HUES64 (cell line): Measurements from ENCODE around the gene NFU1.
"Not testable (repeated sequence)": the region's sequence is repeated elsewhere in the genome, so short reads cannot be mapped to it uniquely, and the experiment has no call there.

Experiments
- H3K27ac ChIP-seq: 2 replicates; pipeline ENCODE4 v1.7.0; 2013; ENCODE audit warnings: low read depth, low read length, inconsistent platforms
- H3K27me3 ChIP-seq: 2 replicates; pipeline ENCODE4 v1.6.1; 2013; ENCODE audit warnings: mild to moderate bottlenecking, low read length; ENCODE audit not compliant: insufficient read depth
- H3K36me3 ChIP-seq: 2 replicates; pipeline ENCODE4 v1.6.1; 2013; ENCODE audit warnings: mild to moderate bottlenecking, low read length; ENCODE audit not compliant: insufficient read depth
- H3K4me1 ChIP-seq: 2 replicates; pipeline ENCODE4 v1.6.1; 2013; ENCODE audit warnings: mild to moderate bottlenecking, low read length, moderate library complexity; ENCODE audit not compliant: insufficient read depth
- H3K4me3 ChIP-seq: 2 replicates; pipeline ENCODE4 v1.5.1; 2013; ENCODE audit warnings: mild to moderate bottlenecking, low read length, moderate library complexity
- H3K9ac ChIP-seq: 2 replicates; pipeline ENCODE4 v1.6.1; 2013; ENCODE audit warnings: mild to moderate bottlenecking, low read depth, low read length
- H3K9me3 ChIP-seq: 2 replicates; pipeline ENCODE4 v1.6.1; 2013; ENCODE audit warnings: low read depth, low read length; ENCODE audit not compliant: insufficient read depth
- WGBS: fragments of 150-250, 120-280 bp; methylation state at CpG from one replicate; pipeline ENCODE4 v1.1.7; 2013; ENCODE audit warnings: missing lambda C conversion rate; 5-methylcytosine and 5-hydroxymethylcytosine counted together

NFU1 gene

DNA sequence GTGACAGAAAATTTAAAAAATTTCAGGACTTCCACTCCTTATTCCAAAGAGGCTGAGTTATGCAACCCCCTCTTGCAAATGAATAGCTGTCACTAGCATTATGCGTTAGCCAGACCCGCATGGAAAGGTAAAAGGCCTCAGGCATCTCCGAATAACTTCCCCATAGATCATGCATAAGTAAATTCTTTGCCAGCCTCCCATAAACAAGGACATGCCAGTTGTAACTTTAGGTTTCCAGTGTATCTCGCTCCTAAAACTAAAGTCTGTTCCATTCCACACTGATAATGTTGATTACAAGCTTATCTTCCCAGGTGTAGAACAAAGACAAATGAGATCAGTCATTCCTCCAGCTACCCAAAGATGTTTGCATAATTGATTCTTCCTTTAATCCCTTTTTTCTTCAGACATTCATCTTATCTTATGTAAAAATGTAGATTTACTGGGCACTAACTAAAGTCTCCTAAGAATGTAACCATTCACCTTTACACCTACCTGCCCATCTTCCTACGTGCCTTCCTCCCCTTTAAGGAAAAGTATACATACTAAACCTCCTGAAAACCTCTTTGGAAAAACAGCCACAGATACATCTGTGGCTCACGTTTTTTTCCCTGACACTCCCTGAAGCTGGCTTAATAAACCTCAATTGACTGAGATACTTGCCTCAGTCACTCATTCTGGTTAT, 13.6 kb upstream of the NFU1 start:
- Histone ChIP-seq H3K36me3 (no peaks in the 10 kb centered on the region), H3K27ac (peak overlapping the region; percentile 67; the same call in 1 of the 2 replicates), H3K4me1 (peaks cover 34% of the 10 kb centered on the region), H3K9me3 (no peaks in the 10 kb centered on the region), H3K27me3 (no peaks in the 10 kb centered on the region), H3K4me3 (peak overlapping the region; percentile 20), H3K9ac (peak overlapping the region; percentile 21)
- 15% methylated on average over 6 of the region's 6 CpGs for WGBS

GRCh38 chr2:69449906-69450305, 12.7 kb upstream of the NFU1 start:
- Histone ChIP-seq H3K4me3 (0 out of 2 replicates have a peak overlapping the region, but pooled peaks have one; percentile 20), H3K27ac (peak overlapping the region; percentile 67; the same call in 1 of the 2 replicates), H3K9me3 (no peaks in the 10 kb centered on the region), H3K9ac (no peak overlapping the region), H3K27me3 (no peaks in the 10 kb centered on the region), H3K36me3 (no peaks in the 10 kb centered on the region), H3K4me1 (peaks cover 34% of the 10 kb centered on the region)
- 84% methylated on average over 5 of the region's 5 CpGs for WGBS

- WGBS: 88% methylated on average over 3 of the region's 3 CpGs
- H3K4me1 ChIP-seq, H3K9ac ChIP-seq, H3K36me3 ChIP-seq, H3K9me3 ChIP-seq, H3K4me3 ChIP-seq, H3K27me3 ChIP-seq, H3K27ac ChIP-seq: not testable (repeated sequence)
Observed at GRCh38 chr2:69443673-69444072, 6.4 kb upstream of the NFU1 start.

DNA sequence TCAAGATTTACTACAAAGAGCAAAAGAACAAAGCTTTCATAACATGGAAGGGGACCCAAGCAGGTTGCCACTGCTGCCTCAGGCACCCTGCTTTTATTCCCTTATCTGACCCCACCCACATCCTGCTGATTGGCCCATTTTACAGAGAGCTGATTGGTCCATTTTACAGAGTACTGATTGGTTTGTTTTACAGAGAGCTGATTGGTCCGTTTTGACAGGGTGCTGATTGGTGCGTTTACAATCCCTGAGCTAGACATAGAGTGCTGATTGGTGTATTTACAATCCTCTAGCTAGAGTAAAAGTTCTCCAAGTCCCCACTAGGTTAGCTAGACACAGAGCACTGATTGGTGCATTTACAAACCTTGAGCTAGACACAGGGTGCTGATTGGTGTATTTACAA, 2.3 kb upstream of the NFU1 start:
- peaks cover 24% of the 10 kb centered on the region for H3K4me1 ChIP-seq
- H3K9ac ChIP-seq, H3K4me3 ChIP-seq, H3K36me3 ChIP-seq, H3K27me3 ChIP-seq, H3K27ac ChIP-seq, H3K9me3 ChIP-seq: not testable (repeated sequence)
- 100% methylated on average over 2 of the region's 2 CpGs for WGBS

GRCh38 chr2:69438580-69438979, 1.3 kb upstream of the NFU1 start:
- peaks cover 25% of the 10 kb centered on the region for H3K4me1 ChIP-seq
- H3K9me3 ChIP-seq: no peaks in the 10 kb centered on the region
- no peak overlapping the region for H3K9ac ChIP-seq
- WGBS: 99% methylated on average over 5 of the region's 6 CpGs
- H3K36me3 ChIP-seq: no peaks in the 10 kb centered on the region
- H3K27ac ChIP-seq: no peak overlapping the region
- H3K27me3 ChIP-seq: no peaks in the 10 kb centered on the region
- no peak overlapping the region for H3K4me3 ChIP-seq

- H3K27me3 ChIP-seq: no peaks in the 10 kb centered on the region
- H3K4me3 ChIP-seq: peak overlapping the region; percentile 79
- H3K9me3 ChIP-seq: no peaks in the 10 kb centered on the region
- peaks cover 25% of the 10 kb centered on the region for H3K4me1 ChIP-seq
- H3K36me3 ChIP-seq: no peaks in the 10 kb centered on the region
- peak overlapping the region; percentile 87 for H3K9ac ChIP-seq
- H3K27ac ChIP-seq: peak overlapping the region; percentile 82; the same call in 1 of the 2 replicates
- 90% methylated on average over 7 of the region's 7 CpGs for WGBS
Observed at GRCh38 chr2:69437751-69438154, 518 bp upstream of the NFU1 start.

DNA sequence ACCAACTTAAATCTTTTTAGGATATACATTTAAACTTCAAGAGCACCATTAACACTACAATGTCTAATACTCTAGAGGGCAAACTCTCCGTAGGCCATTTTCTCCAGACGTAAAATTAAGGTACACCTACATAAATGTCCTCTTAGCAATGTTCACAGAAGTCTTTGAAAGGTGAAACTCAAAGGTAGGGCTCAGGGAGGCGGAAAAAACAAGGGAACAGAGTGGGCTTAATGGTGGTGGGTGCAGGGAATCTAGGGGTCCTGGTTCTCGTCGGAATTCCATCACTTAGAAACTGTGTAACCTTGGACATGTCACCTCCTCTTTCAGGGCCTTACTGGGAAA, 668 bp downstream of the NFU1 start:
- Histone ChIP-seq H3K4me3 (peak overlapping the region; percentile 79), H3K36me3 (peaks cover 2% of the 10 kb centered on the region; the same call in 1 of the 2 replicates), H3K27me3 (no peaks in the 10 kb centered on the region), H3K27ac (peak overlapping the region; percentile 82), H3K9me3 (no peaks in the 10 kb centered on the region), H3K4me1 (peaks cover 25% of the 10 kb centered on the region), H3K9ac (peak overlapping the region; percentile 87)
- WGBS: 15% methylated on average over 5 of the region's 5 CpGs

DNA sequence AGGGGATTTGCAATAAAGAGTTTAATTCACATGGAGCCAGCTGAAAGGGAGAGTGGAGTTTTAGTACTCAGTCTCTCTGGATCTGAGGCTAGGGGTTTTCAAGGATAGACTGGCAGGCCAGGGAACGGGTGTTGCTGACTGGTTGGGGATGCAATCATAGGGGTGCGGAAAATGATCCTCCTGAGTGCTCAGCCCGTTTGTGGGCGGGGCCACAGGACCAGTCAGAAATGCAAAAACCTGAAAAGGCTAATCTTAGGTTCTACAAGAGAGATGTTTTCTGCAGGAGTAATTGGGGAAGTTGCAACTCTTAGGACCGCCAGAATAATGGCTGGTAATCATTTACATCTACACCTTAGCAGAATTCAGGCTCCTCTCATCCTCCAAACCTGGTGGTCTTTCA, 2.5 kb downstream of the NFU1 start:
- H3K9ac ChIP-seq: no peak overlapping the region
- no peak overlapping the region for H3K4me3 ChIP-seq
- H3K27ac ChIP-seq: no peak overlapping the region
- H3K36me3 ChIP-seq: peaks cover 18% of the 10 kb centered on the region
- peaks cover 25% of the 10 kb centered on the region for H3K4me1 ChIP-seq
- WGBS: 80% methylated on average over 5 of the region's 5 CpGs
- H3K27me3 ChIP-seq: no peaks in the 10 kb centered on the region
- no peaks in the 10 kb centered on the region for H3K9me3 ChIP-seq

- Histone ChIP-seq H3K27ac (no peak overlapping the region), H3K36me3 (peaks cover 35% of the 10 kb centered on the region), H3K9ac (no peak overlapping the region), H3K4me1 (peaks cover 2% of the 10 kb centered on the region; the same call in 1 of the 2 replicates), H3K4me3 (no peak overlapping the region), H3K27me3 (no peaks in the 10 kb centered on the region), H3K9me3 (no peaks in the 10 kb centered on the region)
- WGBS: 96% methylated on average over 6 of the region's 6 CpGs
Observed at GRCh38 chr2:69429491-69430183, 7.6 kb downstream of the NFU1 start.

GRCh38 chr2:69428981-69429380, 8.3 kb downstream of the NFU1 start:
- no peak overlapping the region for H3K9ac ChIP-seq
- H3K36me3 ChIP-seq: peaks cover 35% of the 10 kb centered on the region
- WGBS: 88% methylated on average over 1 of the region's 2 CpGs
- no peak overlapping the region for H3K4me3 ChIP-seq
- no peaks in the 10 kb centered on the region for H3K4me1 ChIP-seq
- no peaks in the 10 kb centered on the region for H3K27me3 ChIP-seq
- no peaks in the 10 kb centered on the region for H3K9me3 ChIP-seq
- H3K27ac ChIP-seq: no peak overlapping the region

- WGBS: 100% methylated on average over 2 of the region's 2 CpGs
- no peaks in the 10 kb centered on the region for H3K4me1 ChIP-seq
- H3K27ac ChIP-seq: no peak overlapping the region
- no peak overlapping the region for H3K4me3 ChIP-seq
- H3K9ac ChIP-seq: no peak overlapping the region
- H3K9me3 ChIP-seq: no peaks in the 10 kb centered on the region
- no peaks in the 10 kb centered on the region for H3K27me3 ChIP-seq
- H3K36me3 ChIP-seq: peaks cover 33% of the 10 kb centered on the region
Observed at GRCh38 chr2:69424419-69424818, 12.8 kb downstream of the NFU1 start.
